HG02973 (cell line): Measurements from ENCODE around the gene AGAP9.
"Not testable (repeated sequence)": the region's sequence is repeated elsewhere in the genome, so short reads cannot be mapped to it uniquely, and the experiment has no call there.

Experiments used
- ATAC-seq: cut with Tn5 transposase; IDR thresholded peaks from one replicate; pipeline ENCODE4 v1.9.1; 2021; ENCODE audit warnings: moderate library complexity; ENCODE audit not compliant: unreplicated experiment

AGAP9 gene

GRCh38 chr10:47489630-47490029 is 33.8 kb downstream of the AGAP9 start:
- not testable (repeated sequence) for ATAC-seq

GRCh38 chr10:47485943-47486342 is 37.5 kb downstream of the AGAP9 start:
- ATAC-seq = not testable (repeated sequence)

GRCh38 chr10:47484786-47485185 is 38.7 kb downstream of the AGAP9 start:
- ATAC-seq = not testable (repeated sequence)

- not testable (repeated sequence) for ATAC-seq
Measured at GRCh38 chr10:47483923-47484322, 39.5 kb downstream of the AGAP9 start, which contains the start of gene ANXA8. ANXA8 (minus strand) TSS chr10:47484115; CDS start chr10:47483933, 182 bp downstream.

GRCh38 chr10:47482367-47482766 is 41.1 kb downstream of the AGAP9 start:
- ATAC-seq = not testable (repeated sequence)

GRCh38 chr10:47481768-47482181 is 41.7 kb downstream of the AGAP9 start:
- ATAC-seq = not testable (repeated sequence)

- ATAC-seq = not testable (repeated sequence)
Measured at GRCh38 chr10:47481182-47481766, 42.2 kb downstream of the AGAP9 start.

- ATAC-seq = not testable (repeated sequence)
Measured at GRCh38 chr10:47480133-47480532, 43.3 kb downstream of the AGAP9 start.

- not testable (repeated sequence) for ATAC-seq
Measured at GRCh38 chr10:47478114-47478513, 45.3 kb downstream of the AGAP9 start.

- ATAC-seq = not testable (repeated sequence)
Measured at GRCh38 chr10:47477078-47477477, 46.4 kb downstream of the AGAP9 start.

- not testable (repeated sequence) for ATAC-seq
Measured at GRCh38 chr10:47475101-47475500, 48.3 kb downstream of the AGAP9 start.

GRCh38 chr10:47473516-47473915 is 49.9 kb downstream of the AGAP9 start:
- ATAC-seq = not testable (repeated sequence)

- peak; percentile 65 for ATAC-seq
Measured at GRCh38 chr10:47472647-47473046, 50.8 kb downstream of the AGAP9 start.

- ATAC-seq = not testable (repeated sequence)
Measured at GRCh38 chr10:47472072-47472471, 51.4 kb downstream of the AGAP9 start.

GRCh38 chr10:47468731-47469528 is 54.5 kb downstream of the AGAP9 start:
- ATAC-seq = not testable (repeated sequence)

GRCh38 chr10:47467957-47468356 is 55.5 kb downstream of the AGAP9 start:
- not testable (repeated sequence) for ATAC-seq

GRCh38 chr10:47467458-47467857 is 56.0 kb downstream of the AGAP9 start:
- ATAC-seq = not testable (repeated sequence)

- not testable (repeated sequence) for ATAC-seq
Measured at GRCh38 chr10:47465216-47465917, 58.1 kb downstream of the AGAP9 start.

GRCh38 chr10:47462577-47463358 is 60.7 kb downstream of the AGAP9 start:
- not testable (repeated sequence) for ATAC-seq

- ATAC-seq = not testable (repeated sequence)
Measured at GRCh38 chr10:47461261-47461687, 62.2 kb downstream of the AGAP9 start.
